OCI-LY7 (cell line): ENCODE results near the gene SERPINA4. TPM values are rescaled to one million over a fixed set of nuclear protein-coding genes. Genes with fewer than 3 reads are reported as not detected.

Source experiments
- BruUV-seq: library from RNA; stranded (reverse); fragments of 400-500 nt; replicated peaks from 2 replicates; lab custom pipeline; 2021; lab: Mats Ljungman, UMichigan
- CTCF ChIA-PET: fragments of 300-600 bp; sonication (Branson Sonifier 250); formaldehyde crosslinking; loops from one replicate; lab custom pipeline; 2022; ENCODE audit warnings: antibody characterized with exemption; ENCODE audit not compliant: unreplicated experiment; lab: Charles Lee
- POLR2A ChIA-PET: fragments of 300-600 bp; sonication (Branson Sonifier 250); formaldehyde crosslinking; loops from one replicate; lab custom pipeline; 2022; ENCODE audit warnings: antibody characterized with exemption; lab: Charles Lee
- DNase-seq: peaks from one replicate; pipeline ENCODE4 v3.0.0-alpha.2; 2015; ENCODE audit warnings: low spot score
- H2AFZ ChIP-seq: fragments of 200-600 bp; sonication (generic), shearing (Covaris generic); 2 replicates; pipeline ENCODE4 v1.6.1; 2014; ENCODE audit warnings: mild to moderate bottlenecking, antibody characterized with exemption, low read length, moderate library complexity
- H3K27ac ChIP-seq: fragments of 200-600 bp; sonication (generic); 2 replicates; pipeline ENCODE4 v1.5.1; 2014; ENCODE audit warnings: mixed run types, low read depth, mild to moderate bottlenecking, moderate library complexity, low read length, inconsistent platforms; ENCODE audit not compliant: poor library complexity, severe bottlenecking
- H3K36me3 ChIP-seq: fragments of 200-600 bp; sonication (generic); 2 replicates; pipeline ENCODE4 v1.6.1; 2014; ENCODE audit warnings: mild to moderate bottlenecking, antibody characterized with exemption, low read length, moderate library complexity, mixed read lengths; ENCODE audit not compliant: insufficient read depth
- H3K4me1 ChIP-seq: fragments of 200-600 bp; sonication (generic); 2 replicates; pipeline ENCODE4 v1.5.1; 2014; ENCODE audit warnings: mild to moderate bottlenecking, low read length; ENCODE audit not compliant: insufficient read depth, poor library complexity, severe bottlenecking
- H3K4me2 ChIP-seq: fragments of 200-600 bp; sonication (generic); 2 replicates; pipeline ENCODE4 v1.6.1; 2014; ENCODE audit warnings: mild to moderate bottlenecking, low read length
- H3K4me3 ChIP-seq: fragments of 200-600 bp; sonication (generic); 2 replicates; pipeline ENCODE4 v1.5.1; 2014; ENCODE audit warnings: mild to moderate bottlenecking, low read depth, low read length; ENCODE audit not compliant: poor library complexity, severe bottlenecking
- H3K79me2 ChIP-seq: fragments of 200-600 bp; sonication (generic); 2 replicates; pipeline ENCODE4 v1.6.1; 2016; ENCODE audit warnings: low read depth, mild to moderate bottlenecking, low read length, moderate library complexity, mixed read lengths; ENCODE audit not compliant: insufficient read depth
- H3K9me2 ChIP-seq: fragments of 200-600 bp; sonication (generic); 2 replicates; pipeline ENCODE4 v1.6.1; 2016; ENCODE audit warnings: mild to moderate bottlenecking, low read length, mixed read lengths; ENCODE audit not compliant: insufficient read depth
- H3K9me3 ChIP-seq: fragments of 200-600 bp; sonication (generic); 2 replicates; pipeline ENCODE4 v1.6.1; 2014; ENCODE audit warnings: mild to moderate bottlenecking, mixed run types, low read length, mixed read lengths
- H4K20me1 ChIP-seq: fragments of 200-600 bp; sonication (generic); 2 replicates; pipeline ENCODE4 v1.6.1; 2014; ENCODE audit warnings: mild to moderate bottlenecking, antibody characterized with exemption, low read length, moderate library complexity, mixed read lengths; ENCODE audit not compliant: insufficient read depth
- CTCF ChIP-seq: fragments of 200-600 bp; sonication (generic); conservative IDR thresholded peaks from 2 replicates; pipeline ENCODE4 v1.5.1; 2014; ENCODE audit warnings: mild to moderate bottlenecking, antibody characterized with exemption, low read length, moderate library complexity, mixed read lengths
- EZH2phosphoT487 ChIP-seq: fragments of 200-600 bp; sonication (generic); IDR thresholded peaks from 2 replicates; pipeline ENCODE4 v1.6.1; 2018; ENCODE audit warnings: low read depth, borderline replicate concordance, mild to moderate bottlenecking, mixed run types, antibody characterized with exemption, low read length, moderate library complexity, mixed read lengths
- intact Hi-C: fragments of 100-400 bp; cut with micrococcal nuclease; formaldehyde crosslinking; loops from one replicate; pipeline ENCODE4 v1.10.0; 2022; ENCODE audit not compliant: unreplicated experiment
- total RNA-seq, 2 experiments: library from RNA; depleted of rRNA in 1 of 2; stranded (reverse); fragments of >200 nt in 1 of 2; shearing (Covaris generic) in 1 of 2; gene quantifications; 2 replicates each; pipeline ENCODE4 v1.2.3, GENCODE V29; 2014 to 2022

The SERPINA4 gene
- total RNA-seq, 2 experiments from 2014 or later, result not detected

- Histone ChIP-seq H3K4me2 (no peak overlapping the region), H3K4me1 (no peaks in the 10 kb centered on the region), H3K4me3 (no peak overlapping the region), H3K9me3 (no peaks in the 10 kb centered on the region), H4K20me1 (no peaks in the 10 kb centered on the region), H3K79me2 (no peaks in the 10 kb centered on the region), H3K9me2 (no peaks in the 10 kb centered on the region), H3K36me3 (no peaks in the 10 kb centered on the region), H3K27ac (no peak overlapping the region), H2AFZ (no peak overlapping the region)
- POLR2A ChIA-PET, result no interaction called here
- CTCF ChIA-PET, result no interaction called here
- DNase-seq, result no peak
- no TSS peak for BruUV-seq
- intact Hi-C loops, result no loop called here
- no peak for TF ChIP-seq EZH2phosphoT487
- no peak for TF ChIP-seq CTCF
Observed at GRCh38 chr14:94515426-94515825, 45.8 kb upstream of the SERPINA4 start.

- CTCF ChIA-PET, result no interaction called here
- Histone ChIP-seq H4K20me1 (no peaks in the 10 kb centered on the region), H3K4me3 (no peak overlapping the region), H3K36me3 (no peaks in the 10 kb centered on the region), H3K27ac (no peak overlapping the region), H3K4me1 (no peaks in the 10 kb centered on the region), H3K9me3 (no peaks in the 10 kb centered on the region), H3K79me2 (no peaks in the 10 kb centered on the region), H3K9me2 (no peaks in the 10 kb centered on the region), H3K4me2 (no peak overlapping the region), H2AFZ (no peak overlapping the region)
- no peak for TF ChIP-seq EZH2phosphoT487
- no peak for TF ChIP-seq CTCF
- intact Hi-C loops, result no loop called here
- POLR2A ChIA-PET, result no interaction called here
- no peak for DNase-seq
- no TSS peak for BruUV-seq
Observed at GRCh38 chr14:94515856-94516255, 45.4 kb upstream of the SERPINA4 start.

- Histone ChIP-seq H3K4me2 (no peak overlapping the region), H3K36me3 (no peaks in the 10 kb centered on the region), H3K4me3 (no peak overlapping the region), H3K79me2 (no peaks in the 10 kb centered on the region), H3K9me2 (no peaks in the 10 kb centered on the region), H4K20me1 (no peaks in the 10 kb centered on the region), H3K27ac (no peak overlapping the region), H3K4me1 (no peaks in the 10 kb centered on the region), H2AFZ (no peak overlapping the region), H3K9me3 (no peaks in the 10 kb centered on the region)
- DNase-seq, result no peak
- ChIA-PET POLR2A (no interaction called here), CTCF (no interaction called here)
- TF ChIP-seq EZH2phosphoT487 (no peak), CTCF (no peak)
- intact Hi-C loops, result no loop called here
- BruUV-seq, result no TSS peak
Observed at GRCh38 chr14:94517248-94517640, 44.0 kb upstream of the SERPINA4 start.
